Astrocyte (in vitro differentiated cells and primary cell): Measurements from ENCODE around the gene PDLIM7. TPM values are rescaled to one million over a fixed set of nuclear protein-coding genes. Genes with fewer than 3 reads are reported as not detected.

Experiments used
- DNase-seq: peaks from one replicate; pipeline ENCODE4 v3.0.0-alpha.2; 2010; ENCODE audit warnings: low read depth
- FAIRE-seq: peaks from 2 replicates; lab custom pipeline; 2011; peaks lifted over from hg19 to GRCh38; lab: Jason Lieb, UNC
- H2AFZ ChIP-seq: 2 replicates; pipeline ENCODE4 v1.6.0; 2012; ENCODE audit warnings: low read depth, low read length, inconsistent platforms
- H3K27ac ChIP-seq: 2 replicates; pipeline ENCODE4 v1.5.1; 2011; ENCODE audit warnings: low read depth, low read length, inconsistent platforms
- H3K27me3 ChIP-seq: 2 replicates; pipeline ENCODE4 v1.6.0; 2011; ENCODE audit warnings: low read length, inconsistent platforms; ENCODE audit not compliant: insufficient read depth
- H3K36me3 ChIP-seq: 2 replicates; pipeline ENCODE4 v1.5.1; 2011; ENCODE audit warnings: low read length, inconsistent platforms; ENCODE audit not compliant: insufficient read depth
- H3K4me1 ChIP-seq: 2 replicates; pipeline ENCODE4 v1.5.1; 2011; ENCODE audit warnings: low read length, inconsistent platforms; ENCODE audit not compliant: insufficient read depth
- H3K4me2 ChIP-seq: 2 replicates; pipeline ENCODE4 v1.6.0; 2012; ENCODE audit warnings: low read length, inconsistent platforms
- H3K4me3 ChIP-seq: 2 replicates; pipeline ENCODE4 v1.5.1; 2011; ENCODE audit warnings: low read depth, mild to moderate bottlenecking, low read length, inconsistent platforms; ENCODE audit not compliant: insufficient read depth
- H3K79me2 ChIP-seq: 2 replicates; pipeline ENCODE4 v1.6.0; 2012; ENCODE audit warnings: mild to moderate bottlenecking, low read length, inconsistent platforms; ENCODE audit not compliant: insufficient read depth
- H3K9ac ChIP-seq: 2 replicates; pipeline ENCODE4 v1.6.0; 2012; ENCODE audit warnings: mild to moderate bottlenecking, low read length, inconsistent platforms
- H3K9me3 ChIP-seq: 2 replicates; pipeline ENCODE4 v1.5.1; 2012; ENCODE audit warnings: low read depth, mild to moderate bottlenecking, low read length, inconsistent platforms; ENCODE audit not compliant: insufficient read depth
- H4K20me1 ChIP-seq: 2 replicates; pipeline ENCODE4 v1.6.0; 2012; ENCODE audit warnings: low read length, inconsistent platforms; ENCODE audit not compliant: insufficient read depth
- H3K27ac Mint-ChIP-seq: one replicate; pipeline ENCODE4 v1.8.0; 2021; ENCODE audit warnings: mild to moderate bottlenecking, mixed read lengths; ENCODE audit not compliant: unreplicated experiment
- H3K27me3 Mint-ChIP-seq: one replicate; pipeline ENCODE4 v1.8.0; 2021; ENCODE audit warnings: low read depth, mixed read lengths; ENCODE audit not compliant: unreplicated experiment
- H3K36me3 Mint-ChIP-seq: one replicate; pipeline ENCODE4 v1.8.0; 2021; ENCODE audit warnings: low read depth, mixed read lengths; ENCODE audit not compliant: unreplicated experiment
- H3K4me1 Mint-ChIP-seq: one replicate; pipeline ENCODE4 v1.8.0; 2021; ENCODE audit warnings: low read depth, mixed read lengths; ENCODE audit not compliant: unreplicated experiment
- H3K4me3 Mint-ChIP-seq: one replicate; pipeline ENCODE4 v1.8.0; 2021; ENCODE audit warnings: mild to moderate bottlenecking, moderate library complexity, mixed read lengths; ENCODE audit not compliant: unreplicated experiment
- H3K9me3 Mint-ChIP-seq: one replicate; pipeline ENCODE4 v1.8.0; 2021; ENCODE audit warnings: mild to moderate bottlenecking, mixed read lengths; ENCODE audit not compliant: unreplicated experiment
- CTCF ChIP-seq: IDR thresholded peaks from 2 replicates; pipeline ENCODE4 v1.5.1; 2011; ENCODE audit warnings: low read depth, mild to moderate bottlenecking, inconsistent platforms, low read length, moderate library complexity; ENCODE audit not compliant: insufficient read depth
- EZH2 ChIP-seq: IDR thresholded peaks from 2 replicates; pipeline ENCODE4 v1.6.1; 2012; ENCODE audit warnings: mild to moderate bottlenecking, low read length, inconsistent platforms; ENCODE audit not compliant: insufficient read depth
- total RNA-seq: library from RNA; stranded (reverse); gene quantifications from 2 replicates; pipeline ENCODE4 v1.2.1, GENCODE V29; 2021

PDLIM7 gene
- total RNA-seq, 1 donor from 2014 or later, result 590 TPM

GRCh38 chr5:177527595-177527994 lies 30.2 kb upstream of the PDLIM7 start:
- Histone ChIP-seq H3K4me3 (no peak overlapping the region), H3K9me3 (no peaks in the 10 kb centered on the region), H3K27me3 (no peaks in the 10 kb centered on the region), H3K27ac (no peak overlapping the region), H3K9ac (no peak overlapping the region), H3K4me1 (no peaks in the 10 kb centered on the region), H3K4me2 (no peak overlapping the region), H4K20me1 (peaks cover 77% of the 10 kb centered on the region), H3K79me2 (peaks cover 8% of the 10 kb centered on the region), H3K36me3 (peaks cover 22% of the 10 kb centered on the region), H2AFZ (no peak overlapping the region)
- Mint-ChIP-seq H3K4me3 (no peak overlapping the region), H3K27ac (no peak overlapping the region), H3K27me3 (no peaks in the 10 kb centered on the region), H3K36me3 (peaks cover 18% of the 10 kb centered on the region), H3K4me1 (peaks cover 11% of the 10 kb centered on the region), H3K9me3 (no peaks in the 10 kb centered on the region)
- FAIRE-seq (no peak), DNase-seq (no peak)
- TF ChIP-seq CTCF (no peak), EZH2 (no peak)

GRCh38 chr5:177526791-177527190 lies 29.4 kb upstream of the PDLIM7 start:
- Mint-ChIP-seq H3K4me1 (peaks cover 11% of the 10 kb centered on the region), H3K27ac (no peak overlapping the region), H3K4me3 (no peak overlapping the region), H3K9me3 (no peaks in the 10 kb centered on the region), H3K27me3 (no peaks in the 10 kb centered on the region), H3K36me3 (peaks cover 15% of the 10 kb centered on the region)
- no peak overlapping the region for H3K4me2 ChIP-seq
- DNase-seq (no peak), FAIRE-seq (no peak)
- no peak overlapping the region for H3K9ac ChIP-seq
- no peaks in the 10 kb centered on the region for H3K4me1 ChIP-seq
- no peak overlapping the region for H3K27ac ChIP-seq
- no peak overlapping the region for H2AFZ ChIP-seq
- no peaks in the 10 kb centered on the region for H3K9me3 ChIP-seq
- TF ChIP-seq EZH2 (no peak), CTCF (no peak)
- H3K79me2 ChIP-seq, result peaks cover under 1% of the 10 kb centered on the region
- H3K27me3 ChIP-seq, result no peaks in the 10 kb centered on the region
- H3K36me3 ChIP-seq, result peaks cover 25% of the 10 kb centered on the region
- H4K20me1 ChIP-seq, result peaks cover 69% of the 10 kb centered on the region
- H3K4me3 ChIP-seq, result no peak overlapping the region

GRCh38 chr5:177526191-177526590 lies 28.8 kb upstream of the PDLIM7 start:
- no peaks in the 10 kb centered on the region for H3K9me3 Mint-ChIP-seq
- no peak overlapping the region for H3K4me3 Mint-ChIP-seq
- H3K9me3 ChIP-seq, result no peaks in the 10 kb centered on the region
- H2AFZ ChIP-seq, result no peak overlapping the region
- no peak overlapping the region for H3K27ac Mint-ChIP-seq
- FAIRE-seq, result no peak
- H3K4me3 ChIP-seq, result no peak overlapping the region
- peaks cover 15% of the 10 kb centered on the region for H3K36me3 Mint-ChIP-seq
- H3K79me2 ChIP-seq, result no peaks in the 10 kb centered on the region
- H3K4me1 Mint-ChIP-seq, result peaks cover 11% of the 10 kb centered on the region
- H3K4me1 ChIP-seq, result no peaks in the 10 kb centered on the region
- H3K27me3 Mint-ChIP-seq, result no peaks in the 10 kb centered on the region
- H3K9ac ChIP-seq, result no peak overlapping the region
- H4K20me1 ChIP-seq, result peaks cover 68% of the 10 kb centered on the region
- H3K27me3 ChIP-seq, result no peaks in the 10 kb centered on the region
- TF ChIP-seq EZH2 (no peak), CTCF (no peak)
- peaks cover 26% of the 10 kb centered on the region for H3K36me3 ChIP-seq
- H3K4me2 ChIP-seq, result no peak overlapping the region
- H3K27ac ChIP-seq, result no peak overlapping the region
- DNase-seq, result no peak
